Transverse colon (tissue), 4 donors: Measurements from ENCODE around the gene CEP95. TPM values are rescaled to one million over a fixed set of nuclear protein-coding genes. Genes with fewer than 3 reads are reported as not detected.

Source experiments
- DNase-seq: peaks from one replicate; pipeline ENCODE4 v3.0.0-alpha.2; 2019
- H3K27ac ChIP-seq, 4 donors: fragments of 200-600 bp; sonication (generic); 2 replicates each; pipeline ENCODE4 v1.5.1; 2016 to 2018; ENCODE audit warnings: inconsistent platforms in 4 of 4
- H3K27me3 ChIP-seq: fragments of 200-600 bp; sonication (generic); 2 replicates; pipeline ENCODE4 v1.5.1; 2017; ENCODE audit warnings: inconsistent platforms
- H3K36me3 ChIP-seq, 4 donors: fragments of 200-600 bp; sonication (generic); 2 replicates each; pipeline ENCODE4 v1.5.1; 2017 to 2019; ENCODE audit warnings: inconsistent platforms in 4 of 4
- H3K4me1 ChIP-seq, 4 donors: fragments of 200-600 bp; sonication (generic); 2 replicates each; pipeline ENCODE4 v1.5.1; 2017 to 2020; ENCODE audit warnings: inconsistent platforms in 4 of 4
- H3K4me3 ChIP-seq, 4 donors: fragments of 200-600 bp; sonication (generic); 1 replicate in 1 of 4; 2 replicates in 3 of 4; pipeline versions ENCODE4 v1.5.1 to v1.6.1; 2017 to 2019; ENCODE audit warnings: inconsistent platforms in 4 of 4
- H3K9me3 ChIP-seq, 2 donors: fragments of 200-600 bp; sonication (generic); 2 replicates each; pipeline ENCODE4 v1.5.1; 2017 to 2019; ENCODE audit warnings: inconsistent platforms in 2 of 2
- EP300 ChIP-seq: sonication (generic); formaldehyde crosslinking; IDR thresholded peaks from one replicate; pipeline ENCODE4 v1.6.1; 2017; ENCODE audit warnings: antibody characterized with exemption, low read depth
- POLR2A ChIP-seq: fragments of 450-650 bp; IDR thresholded peaks from one replicate; pipeline ENCODE4 v1.6.1; 2016; ENCODE audit warnings: antibody characterized with exemption, mild to moderate bottlenecking, moderate library complexity
- POLR2AphosphoS5 ChIP-seq, 3 donors: sonication (generic); formaldehyde crosslinking; IDR thresholded peaks; one replicate each; pipeline ENCODE4 v1.6.1; 2016; ENCODE audit warnings: antibody characterized with exemption in 3 of 3
- WGBS, 2 donors: methylation state at CpG; one replicate each; pipeline ENCODE4 v1.1.5; 2018; ENCODE audit warnings: low coverage in 1 of 2; 5-methylcytosine and 5-hydroxymethylcytosine counted together
- in situ Hi-C, 4 donors: fragments of 200-750 bp; cut with MboI; loops; one replicate each; pipeline versions ENCODE4 v1.15.0 to v1.15.1; 2017; ENCODE audit warnings: low sequenced_read_pairs in 3 of 4, low pct_ligation_motif_present in 1 of 4, low pct_unique_long_range_greater_than_20kb in 1 of 4
- intact Hi-C: fragments of 100-400 bp; cut with DNase I; formaldehyde crosslinking; loops from one replicate; pipeline ENCODE4 v1.15.1; 2023; ENCODE audit warnings: low total_unique reads
- total RNA-seq, 4 donors: library from RNA; depleted of rRNA; stranded (reverse); fragments of >200 nt; gene quantifications; one replicate each; pipeline ENCODE4 v1.1.0, GENCODE V29; 2016
- TF ChIP-seq, protein P1 (sequence below), 5 experiments: fragments of 200-600 bp in 3 of 5; fragments of 450-650 bp in 2 of 5; sonication (generic) in 3 of 5; IDR thresholded peaks; 1 replicate in 2 of 5; 2 replicates in 3 of 5; pipeline ENCODE4 v1.5.1; 2016 to 2017; ENCODE audit warnings: antibody characterized with exemption in 5 of 5, inconsistent platforms in 3 of 5, mild to moderate bottlenecking in 2 of 5, moderate library complexity in 1 of 5

CEP95 gene
- total RNA-seq, 4 donors from 2014 or later = 33.8 to 82.9 (median 46.1) TPM

DNA sequence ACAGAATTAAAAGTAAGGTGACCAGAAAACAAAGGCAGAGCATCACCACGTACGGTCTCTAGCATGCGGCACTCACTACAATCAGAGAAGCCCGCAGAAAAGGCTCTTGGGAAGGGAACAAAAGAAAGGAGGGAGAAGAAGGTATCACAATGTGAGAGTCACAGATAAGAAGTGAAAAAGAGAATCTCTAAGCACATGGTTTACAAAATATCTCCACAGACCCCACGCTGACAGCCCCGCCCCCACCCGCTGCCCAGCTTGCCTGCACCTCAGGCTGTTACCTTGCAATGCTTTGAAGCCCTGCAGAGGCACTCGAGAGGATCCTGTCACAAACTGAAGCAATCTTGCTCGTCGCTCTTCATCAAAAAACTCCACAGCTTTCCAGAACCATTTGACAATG lies 40.5 kb downstream of the CEP95 start:
- Histone ChIP-seq H3K4me1 (no peaks in the 10 kb centered on the region), H3K27ac (no peak overlapping the region), H3K9me3 (no peaks in the 10 kb centered on the region), H3K4me3 (no peak overlapping the region), H3K27me3 (no peaks in the 10 kb centered on the region), H3K36me3 (peaks cover 0 to 40% (median 4%) of the 10 kb centered on the region in 4 donors)
- DNase-seq = no peak
- TF ChIP-seq POLR2AphosphoS5 (IDR thresholded peaks at IDR 0.05) (no peak), EP300 (no peak), POLR2A (no peak)
- TF ChIP-seq, protein P1, sequence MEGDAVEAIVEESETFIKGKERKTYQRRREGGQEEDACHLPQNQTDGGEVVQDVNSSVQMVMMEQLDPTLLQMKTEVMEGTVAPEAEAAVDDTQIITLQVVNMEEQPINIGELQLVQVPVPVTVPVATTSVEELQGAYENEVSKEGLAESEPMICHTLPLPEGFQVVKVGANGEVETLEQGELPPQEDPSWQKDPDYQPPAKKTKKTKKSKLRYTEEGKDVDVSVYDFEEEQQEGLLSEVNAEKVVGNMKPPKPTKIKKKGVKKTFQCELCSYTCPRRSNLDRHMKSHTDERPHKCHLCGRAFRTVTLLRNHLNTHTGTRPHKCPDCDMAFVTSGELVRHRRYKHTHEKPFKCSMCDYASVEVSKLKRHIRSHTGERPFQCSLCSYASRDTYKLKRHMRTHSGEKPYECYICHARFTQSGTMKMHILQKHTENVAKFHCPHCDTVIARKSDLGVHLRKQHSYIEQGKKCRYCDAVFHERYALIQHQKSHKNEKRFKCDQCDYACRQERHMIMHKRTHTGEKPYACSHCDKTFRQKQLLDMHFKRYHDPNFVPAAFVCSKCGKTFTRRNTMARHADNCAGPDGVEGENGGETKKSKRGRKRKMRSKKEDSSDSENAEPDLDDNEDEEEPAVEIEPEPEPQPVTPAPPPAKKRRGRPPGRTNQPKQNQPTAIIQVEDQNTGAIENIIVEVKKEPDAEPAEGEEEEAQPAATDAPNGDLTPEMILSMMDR (IDR thresholded peaks at IDR 0.05) = no peak
- intact Hi-C loops (no loop called here), in situ Hi-C loops (no loop called here)
- 86 to 95% methylated on average over 8 to 10 of the region's 10 CpGs for WGBS, 2 donors

DNA sequence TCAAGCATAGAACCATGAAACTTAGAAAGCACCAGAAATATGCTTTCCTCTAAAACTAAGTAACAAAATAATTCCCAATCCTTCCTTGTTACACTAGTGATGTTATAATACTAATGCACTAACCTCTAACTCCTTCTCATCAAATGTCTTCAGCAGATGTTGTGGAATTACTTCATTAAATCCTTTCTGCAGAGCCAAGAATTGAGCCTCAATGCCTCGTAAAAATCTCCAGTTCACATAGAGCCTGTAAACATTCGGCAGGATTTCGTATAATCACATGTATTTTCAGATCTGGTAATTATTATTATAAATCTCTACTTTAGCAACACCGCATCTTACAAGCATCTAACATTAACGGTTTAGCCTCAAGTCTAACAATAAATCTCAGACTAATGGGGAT lies 44.7 kb downstream of the CEP95 start:
- intact Hi-C loops = no loop called here
- peaks cover 0 to 28% (median 9%) of the 10 kb centered on the region in 4 donors for H3K36me3 ChIP-seq
- H3K27me3 ChIP-seq = no peaks in the 10 kb centered on the region
- no peak overlapping the region for H3K27ac ChIP-seq
- TF ChIP-seq POLR2A (no peak), POLR2AphosphoS5 (IDR thresholded peaks at IDR 0.05) (no peak), EP300 (no peak)
- TF ChIP-seq, protein P1 (IDR thresholded peaks at IDR 0.05) = no peak
- in situ Hi-C loops = no loop called here
- no peaks in the 10 kb centered on the region for H3K4me1 ChIP-seq
- H3K9me3 ChIP-seq = no peaks in the 10 kb centered on the region
- WGBS, 2 donors = 71 to 83% methylated on average over 5 of the region's 5 CpGs
- no peak overlapping the region for H3K4me3 ChIP-seq
- DNase-seq = no peak

DNA sequence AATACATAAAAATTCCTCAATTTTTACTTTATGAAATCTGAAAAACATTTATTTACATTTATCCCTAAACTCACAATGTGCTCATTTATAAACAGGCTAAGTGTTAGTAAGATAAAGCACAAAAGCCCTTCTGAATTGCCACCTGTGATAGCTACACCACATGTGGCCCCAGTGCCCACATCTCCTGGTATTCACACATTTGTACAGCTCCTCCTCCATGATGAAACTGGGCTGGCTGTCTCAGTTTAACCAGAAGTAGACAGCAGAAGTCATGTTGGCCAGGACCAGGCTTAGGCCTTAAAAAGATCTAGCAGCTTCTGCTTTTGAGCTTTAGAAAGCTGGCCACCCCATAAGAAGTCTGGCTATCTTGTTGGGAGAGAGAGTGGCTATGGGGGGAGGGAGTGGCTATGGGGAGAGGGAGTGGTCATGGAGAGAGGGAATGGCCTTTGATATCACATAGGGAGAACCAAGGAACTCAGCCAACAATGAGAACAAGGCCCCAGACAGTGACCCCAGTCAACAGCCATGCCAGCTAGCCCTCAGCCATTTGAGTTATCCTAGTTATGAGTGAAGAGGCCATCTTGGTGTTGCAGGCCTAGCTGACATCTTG lies 47.4 kb downstream of the CEP95 start:
- in situ Hi-C loops (no loop called here), intact Hi-C loops (no loop called here)
- Histone ChIP-seq H3K4me3 (no peak overlapping the region), H3K27me3 (no peaks in the 10 kb centered on the region), H3K9me3 (no peaks in the 10 kb centered on the region), H3K27ac (no peak overlapping the region), H3K4me1 (no peaks in the 10 kb centered on the region), H3K36me3 (peaks cover 0 to 23% (median 5%) of the 10 kb centered on the region in 4 donors)
- TF ChIP-seq, protein P1 (IDR thresholded peaks at IDR 0.05) = no peak
- no peak for TF ChIP-seq EP300
- no peak for TF ChIP-seq POLR2A
- no peak for TF ChIP-seq POLR2AphosphoS5 (IDR thresholded peaks at IDR 0.05)
- no peak for DNase-seq

DNA sequence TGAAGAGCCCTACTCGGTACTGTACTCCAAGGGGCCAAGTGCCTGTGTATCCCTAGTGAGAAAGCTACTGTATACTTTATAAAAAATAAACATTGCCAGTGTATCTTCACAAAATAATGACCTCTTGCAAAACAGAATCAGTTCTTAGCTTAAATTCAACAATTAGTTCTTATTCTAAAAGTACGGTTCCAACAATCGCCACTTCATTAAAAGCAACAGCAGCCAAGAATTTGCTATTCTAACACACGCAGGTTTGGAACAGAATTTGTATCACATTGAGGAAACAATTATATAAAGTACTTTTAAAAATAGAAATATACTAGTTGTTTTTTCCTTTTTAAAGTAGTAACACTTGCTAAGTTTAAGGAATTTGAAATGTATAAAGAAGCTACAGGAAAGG lies 48.5 kb downstream of the CEP95 start:
- Histone ChIP-seq H3K27me3 (no peaks in the 10 kb centered on the region), H3K36me3 (peaks cover 0 to 31% (median 6%) of the 10 kb centered on the region in 4 donors), H3K9me3 (no peaks in the 10 kb centered on the region), H3K4me1 (no peaks in the 10 kb centered on the region), H3K27ac (no peak overlapping the region), H3K4me3 (no peak overlapping the region)
- TF ChIP-seq POLR2AphosphoS5 (IDR thresholded peaks at IDR 0.05) (no peak), POLR2A (no peak), EP300 (no peak)
- TF ChIP-seq, protein P1 (IDR thresholded peaks at IDR 0.05) = no peak
- WGBS, 2 donors = 86 to 90% methylated on average over 3 to 4 of the region's 4 CpGs
- in situ Hi-C loops (no loop called here), intact Hi-C loops (no loop called here)
- no peak for DNase-seq
